ENCODE results near the gene KNDC1. TPM values are rescaled to one million over a fixed set of nuclear protein-coding genes. Genes with fewer than 3 reads are reported as not detected.

KNDC1 gene
- total RNA-seq, 1 donor from 2014 or later: 0.25 TPM

DNA sequence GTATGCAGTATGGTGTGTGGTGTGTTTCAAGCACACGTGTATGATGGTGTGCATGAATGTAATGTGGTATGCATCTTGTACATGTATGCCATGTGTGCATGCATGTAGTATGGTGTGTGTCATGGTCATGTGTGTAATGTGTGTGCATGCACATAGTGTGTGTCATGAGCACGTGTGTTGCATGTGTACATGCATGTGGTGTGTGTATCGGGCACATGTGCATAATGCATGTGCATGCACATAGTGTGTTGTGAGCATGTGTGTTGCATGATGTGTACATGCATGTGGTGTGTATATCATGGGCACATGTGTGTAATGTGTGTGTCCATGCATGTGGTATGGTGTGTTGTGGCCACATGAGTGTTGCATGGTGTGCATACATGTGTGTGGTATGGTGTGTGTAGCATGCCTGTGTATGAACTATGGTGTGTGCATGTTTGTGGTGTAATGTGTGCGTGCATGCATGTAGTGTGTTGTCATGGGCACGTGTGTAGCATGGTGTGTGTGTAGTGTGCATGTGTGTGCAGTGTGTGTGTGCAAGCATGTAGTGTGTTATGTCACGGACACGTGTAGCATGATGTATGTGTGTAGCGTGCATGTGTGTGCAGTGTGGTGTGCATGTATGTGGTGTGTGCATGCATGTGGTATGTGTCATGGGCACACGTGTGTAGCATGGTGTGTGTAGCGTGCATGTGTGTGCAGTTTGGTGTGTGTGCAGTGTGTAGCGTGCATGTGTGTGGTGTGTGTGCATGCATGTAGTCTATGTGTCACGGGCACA, 17.6 kb downstream of the KNDC1 start:
- no peak for DNase-seq (ENCODE audit: low read depth)

DNA sequence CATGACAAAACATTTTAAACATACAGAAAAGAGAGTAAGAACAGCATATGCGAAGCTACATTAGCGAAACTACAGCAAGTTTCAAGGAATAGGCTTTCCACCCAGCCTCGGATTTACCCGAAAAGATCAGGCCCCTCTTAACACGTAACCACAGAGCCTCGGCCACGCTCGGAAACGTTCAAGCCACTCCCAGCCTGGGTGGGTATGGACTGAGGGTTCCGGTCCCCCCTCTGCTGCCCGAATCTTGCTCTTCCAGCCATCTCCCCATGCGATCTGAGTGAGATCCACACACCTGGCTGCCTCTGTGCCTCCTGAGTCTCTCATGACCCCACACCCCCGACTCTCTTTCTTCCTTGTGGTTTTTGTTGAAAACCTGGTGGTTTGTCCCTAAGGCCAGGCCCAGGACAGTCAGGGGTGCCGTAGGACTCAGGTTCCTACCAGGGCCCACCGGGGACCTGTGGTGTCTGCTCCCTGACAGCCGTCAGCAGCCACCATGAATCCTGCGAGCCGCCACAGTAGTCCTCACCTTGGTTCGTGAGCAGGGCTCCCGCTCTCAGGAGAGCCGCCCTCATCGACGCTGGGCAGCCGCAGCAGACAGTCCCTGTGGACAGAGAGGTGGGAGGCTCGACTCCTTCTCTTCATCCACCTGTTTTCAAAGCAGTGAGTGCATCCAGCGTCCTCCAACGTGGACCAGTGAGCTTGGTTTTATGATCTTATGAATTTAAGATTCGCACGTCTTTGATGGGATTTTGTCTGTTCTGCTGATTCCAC, 18.5 kb downstream of the KNDC1 start:
- DNase-seq (ENCODE audit: low read depth): no peak

DNA sequence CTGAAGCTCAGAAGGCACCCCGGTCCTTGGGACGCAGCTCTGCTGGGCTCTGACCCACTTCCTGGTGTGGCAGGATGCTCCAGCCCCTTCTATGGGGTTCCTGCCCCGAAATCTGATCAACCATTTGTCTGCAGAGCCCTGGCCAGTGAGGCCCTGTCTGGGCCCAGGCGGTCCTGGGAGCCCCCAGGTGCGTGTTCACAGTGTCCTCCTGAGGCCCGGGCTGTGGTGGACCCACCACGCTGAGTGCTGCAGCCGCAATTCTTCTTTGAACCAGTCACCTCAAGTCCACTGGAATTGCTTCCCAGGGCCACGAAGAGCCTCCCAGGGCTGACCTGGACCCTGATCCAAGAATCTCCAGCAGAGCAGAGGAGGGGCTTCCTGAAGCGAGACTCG, 19.1 kb downstream of the KNDC1 start:
- DNase-seq (ENCODE audit: low read depth): no peak

DNA sequence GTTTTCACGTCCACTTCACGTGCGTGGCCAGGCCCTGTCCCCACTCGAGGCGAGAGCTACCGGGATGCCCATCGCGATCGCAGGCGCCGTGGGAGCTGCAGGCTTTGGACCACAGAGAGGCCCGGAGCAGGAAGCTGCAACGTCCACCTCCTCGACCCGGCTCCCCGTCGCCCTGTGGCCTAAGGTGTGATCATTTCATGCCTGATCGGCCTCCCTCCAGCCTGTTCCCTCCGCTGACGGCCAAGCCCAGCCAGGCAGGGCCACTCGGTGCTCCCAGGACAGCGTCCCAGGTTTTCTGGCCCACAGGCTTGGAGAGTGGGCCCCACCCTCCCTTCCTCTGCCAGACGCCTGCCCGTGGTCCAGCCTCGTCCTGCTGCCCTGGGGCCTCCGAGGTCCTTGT, 19.6 kb downstream of the KNDC1 start:
- DNase-seq (ENCODE audit: low read depth): no peak

DNA sequence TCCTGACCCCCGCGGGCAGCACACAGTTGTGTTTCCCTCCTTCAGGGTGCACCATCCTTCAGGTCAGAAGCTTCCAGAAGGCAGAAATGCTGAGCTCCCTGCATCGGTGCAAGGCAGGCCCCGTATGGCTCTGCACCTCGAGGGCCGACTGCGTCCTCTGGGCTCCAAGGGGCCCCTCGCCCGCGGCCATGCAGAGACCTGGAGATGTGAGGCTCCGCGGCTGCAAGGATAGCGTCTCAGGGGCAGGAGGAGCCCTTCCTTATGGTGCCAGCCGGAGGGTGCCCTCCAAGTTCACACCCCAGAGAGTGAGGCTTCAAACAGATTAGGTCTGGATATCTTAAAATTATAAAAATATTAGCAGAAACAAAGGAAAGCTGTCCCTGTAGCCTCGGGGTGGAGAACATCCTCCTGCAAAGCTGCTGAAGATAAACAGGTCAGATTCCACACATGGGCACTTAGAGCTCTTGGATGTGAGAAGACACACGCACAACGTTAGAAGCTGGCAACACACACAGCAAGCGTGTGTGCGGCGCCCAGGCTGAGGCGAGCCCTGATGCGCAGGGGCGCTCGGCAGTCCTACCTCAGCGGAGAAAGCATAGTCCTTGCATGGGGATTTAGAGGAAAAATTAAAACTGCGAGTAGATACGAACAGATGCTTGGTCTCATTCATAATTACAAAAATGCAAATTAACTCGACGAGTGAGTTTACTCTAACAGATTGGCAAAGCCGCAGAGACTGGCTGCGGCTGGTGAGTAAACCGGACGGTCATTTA, 20.4 kb downstream of the KNDC1 start:
- no peak for DNase-seq (ENCODE audit: low read depth)

DNA sequence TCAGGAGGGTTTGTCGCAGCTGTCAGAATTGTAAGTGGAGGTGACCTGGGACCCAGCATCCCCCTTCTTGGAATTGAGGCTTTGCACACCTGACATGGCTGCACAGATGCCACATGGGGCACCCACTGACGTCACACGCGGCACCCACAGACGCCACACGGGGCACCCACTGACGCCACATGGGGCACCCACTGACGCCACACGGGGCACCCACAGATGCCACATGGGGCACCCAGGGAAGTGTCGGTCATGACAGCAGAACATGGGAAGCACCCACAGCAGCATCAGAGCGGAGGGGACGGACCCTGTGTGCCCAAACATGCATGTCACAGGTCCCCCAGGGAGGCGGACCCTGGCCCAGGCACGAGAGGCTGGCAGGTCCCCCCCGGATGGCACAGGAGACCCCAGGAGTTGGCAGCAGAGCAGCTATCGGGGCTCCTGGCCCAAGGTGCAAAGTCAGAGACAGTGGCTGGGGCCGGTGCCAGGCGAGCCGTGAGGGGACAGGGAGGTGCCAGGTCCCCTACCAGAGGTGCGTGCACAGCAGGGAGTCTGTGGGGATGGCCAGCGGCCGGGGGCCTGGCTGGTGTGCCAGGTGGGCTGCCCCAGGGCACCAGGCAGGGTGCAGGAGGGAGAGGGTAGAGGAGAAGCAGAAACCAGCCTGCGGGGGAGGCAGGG, 21.1 kb downstream of the KNDC1 start:
- DNase-seq (ENCODE audit: low read depth): no peak

DNA sequence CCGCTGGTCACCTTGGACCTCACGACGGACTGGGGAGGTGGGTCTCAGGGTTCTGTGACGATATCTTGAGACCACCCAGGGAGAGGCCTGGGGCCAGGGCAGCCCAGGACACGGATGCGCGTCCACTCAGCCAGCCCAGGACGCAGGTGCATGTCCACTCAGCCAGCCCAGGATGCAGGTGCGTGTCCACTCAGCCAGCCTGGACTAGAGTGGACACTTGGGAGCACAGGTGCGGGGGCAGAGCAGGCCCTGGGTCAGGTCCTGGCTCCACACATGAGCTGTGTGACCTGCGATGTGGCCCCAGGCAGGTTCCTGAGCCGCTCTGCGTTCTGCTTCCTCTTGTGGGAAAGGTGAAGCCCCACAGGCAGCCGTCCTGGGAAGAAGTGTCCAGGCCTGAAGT, 22.2 kb downstream of the KNDC1 start:
- no peak for DNase-seq (ENCODE audit: low read depth)

DNA sequence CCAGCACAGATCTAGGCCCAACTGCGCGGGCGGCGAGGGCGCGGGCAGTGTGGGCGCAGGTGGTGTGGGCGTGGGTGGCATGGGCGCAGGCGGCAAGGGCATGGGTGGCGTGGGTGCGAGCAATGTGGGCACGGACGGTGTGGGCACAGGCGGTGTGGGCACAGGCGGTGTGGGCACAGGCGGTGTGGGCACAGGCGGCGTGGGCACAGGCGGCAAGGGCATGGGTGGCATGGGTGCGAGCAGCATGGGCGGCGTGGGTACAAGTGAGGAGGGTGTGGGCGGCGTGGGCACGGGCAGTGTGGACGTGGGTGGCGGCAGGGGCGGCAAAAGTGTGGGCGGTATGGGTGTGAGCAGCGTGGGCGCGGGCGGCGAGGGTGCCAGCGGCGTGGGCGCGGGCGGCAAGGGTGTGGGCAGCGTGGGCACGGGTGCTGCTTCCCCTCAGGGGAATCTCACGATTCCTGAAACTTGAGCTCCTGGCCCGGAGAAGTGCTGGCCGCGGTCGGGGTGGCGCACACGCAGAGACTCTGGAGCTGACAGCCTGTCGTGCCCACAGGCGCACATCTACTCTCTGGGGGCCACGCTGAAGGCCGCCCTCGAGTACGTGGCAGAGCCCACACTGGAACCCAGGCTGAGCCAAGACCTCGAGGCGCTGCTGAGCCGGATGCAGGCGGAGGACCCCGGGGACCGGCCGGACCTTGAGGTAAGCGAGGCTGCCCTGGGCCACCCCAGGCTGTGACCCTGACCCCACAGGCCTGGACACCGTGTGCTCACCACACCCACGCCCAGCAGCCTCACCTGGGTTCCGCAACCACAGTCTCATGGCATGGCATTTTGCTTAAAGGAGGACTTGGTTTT, 23.0 kb downstream of the KNDC1 start:
- DNase-seq (ENCODE audit: low read depth): no peak

DNA sequence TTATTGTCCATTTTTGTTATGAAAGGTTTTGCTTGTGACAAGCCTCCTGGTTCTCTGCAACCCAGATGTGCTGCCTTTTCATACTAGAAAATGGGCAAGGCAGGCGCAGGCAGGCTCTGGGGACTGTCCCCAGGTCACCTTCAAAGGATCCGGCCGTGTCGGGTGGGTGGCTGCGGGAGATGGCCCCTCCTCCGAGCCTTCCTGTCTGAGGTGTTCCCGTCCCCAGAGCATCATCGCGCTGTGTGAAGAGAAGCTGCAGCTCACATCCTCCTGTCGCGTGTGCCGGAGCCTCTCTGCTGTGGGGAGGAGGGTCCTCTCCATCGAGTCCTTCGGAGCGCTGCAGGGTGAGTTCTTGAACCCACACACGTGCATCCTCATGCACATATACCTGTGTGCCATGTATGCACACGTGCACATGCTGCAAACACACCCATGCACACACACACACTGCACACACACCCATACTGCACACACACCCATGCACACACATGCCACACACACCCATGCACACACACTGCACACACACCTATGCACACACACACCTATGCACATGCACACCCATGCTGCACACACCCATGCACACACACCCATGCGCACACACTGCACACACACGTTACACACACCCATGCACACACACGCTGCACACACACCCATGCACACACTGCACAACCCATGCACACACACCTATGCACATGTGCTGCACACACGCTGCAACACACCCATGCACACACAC, 23.8 kb downstream of the KNDC1 start:
- no peak for DNase-seq (ENCODE audit: low read depth)

DNA sequence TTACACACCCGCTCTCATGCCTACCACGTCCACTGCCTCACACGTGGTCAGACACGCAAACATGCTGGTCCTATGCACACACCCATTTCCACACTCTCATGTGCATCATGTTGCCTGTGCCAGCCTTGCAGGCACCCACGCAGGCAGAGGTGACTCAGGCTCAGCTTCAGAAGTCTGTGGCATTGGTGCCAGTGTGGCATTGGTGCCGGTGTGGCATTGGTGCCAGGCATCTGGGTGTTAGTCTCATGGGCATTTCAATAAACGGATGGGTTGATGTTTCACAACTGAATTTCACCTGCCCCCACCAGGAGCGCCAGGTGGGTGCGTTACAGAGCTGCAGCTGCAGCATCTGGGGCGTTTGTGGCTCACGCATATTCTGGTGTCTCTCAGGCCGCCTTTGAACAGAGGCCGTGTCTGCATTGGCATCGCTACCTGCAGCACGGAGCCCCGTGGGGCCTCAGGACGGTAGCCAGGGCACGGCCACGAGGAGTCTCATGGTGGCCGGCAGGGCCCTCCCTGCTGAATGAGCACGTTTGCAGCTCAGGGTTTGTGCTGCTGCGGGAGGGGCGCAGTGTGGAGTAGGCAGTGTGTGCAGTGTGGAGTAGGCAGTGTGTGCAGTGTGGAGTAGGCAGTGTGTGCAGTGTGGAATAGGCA, 24.7 kb downstream of the KNDC1 start:
- DNase-seq (ENCODE audit: low read depth): no peak

DNA sequence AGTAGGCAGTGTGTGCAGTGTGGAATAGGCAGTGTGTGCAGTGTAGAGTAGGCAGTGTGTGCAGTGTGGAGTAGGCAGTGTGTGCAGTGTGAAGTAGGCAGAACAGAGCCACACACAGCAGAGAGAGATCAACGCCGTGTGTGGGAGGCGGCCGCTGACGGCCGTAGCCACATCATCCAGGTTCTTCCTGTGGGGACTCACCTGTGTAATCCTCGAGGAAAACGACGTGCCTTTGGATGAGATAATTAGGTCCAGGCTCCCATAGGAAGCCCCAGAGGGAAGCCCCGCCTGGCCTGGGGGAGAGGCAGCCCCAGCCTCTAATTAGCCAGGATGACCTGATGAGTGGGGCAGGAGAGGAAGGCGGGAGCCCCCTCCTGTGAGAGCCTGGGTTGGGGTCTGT, 25.4 kb downstream of the KNDC1 start:
- no peak for DNase-seq (ENCODE audit: low read depth)

DNA sequence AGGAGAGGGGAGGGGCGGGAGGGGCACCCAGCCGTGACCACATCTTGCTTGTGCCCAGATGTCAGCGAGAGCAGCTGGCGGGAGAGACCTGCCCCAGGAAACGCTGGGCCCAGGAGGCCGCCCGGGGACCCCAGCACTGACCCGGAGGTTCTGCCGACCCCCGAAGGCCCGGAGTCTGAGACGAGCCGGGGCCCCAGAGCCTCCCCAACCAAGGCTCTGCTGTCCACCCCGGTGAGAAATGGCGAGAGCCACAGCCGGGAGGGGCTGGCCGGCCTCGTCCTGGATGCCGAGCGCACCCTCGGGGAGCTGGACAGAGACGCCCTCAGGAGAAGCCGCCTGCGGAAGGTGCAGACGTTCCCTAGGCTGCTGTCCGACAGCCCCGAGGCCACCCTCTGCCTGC, 25.9 kb downstream of the KNDC1 start:
- no peak for DNase-seq (ENCODE audit: low read depth)

DNA sequence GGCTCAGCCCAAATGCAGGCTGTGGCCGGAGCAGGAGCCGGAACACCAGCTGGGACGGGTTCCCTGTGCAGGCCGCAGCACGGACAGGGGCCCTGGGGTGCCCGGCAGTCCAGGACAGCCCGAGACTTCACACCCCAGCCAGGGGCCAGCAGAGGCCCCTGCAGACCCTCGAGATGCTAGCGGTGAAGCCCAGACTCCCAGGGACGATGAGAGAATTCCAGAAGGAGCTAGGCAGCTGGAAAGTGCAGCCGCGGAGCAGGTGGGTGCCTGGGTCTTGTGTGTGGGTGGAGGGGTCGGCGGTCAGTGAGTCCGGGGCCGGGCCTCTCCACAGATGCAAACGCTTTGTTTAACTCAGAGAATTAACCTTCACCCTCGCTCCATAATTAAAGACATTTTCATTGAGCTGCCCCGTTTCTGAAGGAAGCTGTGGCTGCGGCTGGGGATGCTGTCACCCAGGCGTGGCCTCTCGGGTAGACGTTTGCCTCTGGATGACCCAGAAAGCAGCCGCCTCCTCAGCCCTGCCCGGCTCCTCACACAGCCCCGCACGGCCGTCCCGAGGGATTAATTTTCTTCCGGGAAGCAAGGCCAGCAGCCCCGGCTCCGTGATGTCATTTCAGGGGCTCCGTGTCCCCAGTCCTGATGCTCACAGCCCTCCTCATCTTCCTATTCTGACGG, 26.5 kb downstream of the KNDC1 start:
- DNase-seq (ENCODE audit: low read depth): no peak

DNA sequence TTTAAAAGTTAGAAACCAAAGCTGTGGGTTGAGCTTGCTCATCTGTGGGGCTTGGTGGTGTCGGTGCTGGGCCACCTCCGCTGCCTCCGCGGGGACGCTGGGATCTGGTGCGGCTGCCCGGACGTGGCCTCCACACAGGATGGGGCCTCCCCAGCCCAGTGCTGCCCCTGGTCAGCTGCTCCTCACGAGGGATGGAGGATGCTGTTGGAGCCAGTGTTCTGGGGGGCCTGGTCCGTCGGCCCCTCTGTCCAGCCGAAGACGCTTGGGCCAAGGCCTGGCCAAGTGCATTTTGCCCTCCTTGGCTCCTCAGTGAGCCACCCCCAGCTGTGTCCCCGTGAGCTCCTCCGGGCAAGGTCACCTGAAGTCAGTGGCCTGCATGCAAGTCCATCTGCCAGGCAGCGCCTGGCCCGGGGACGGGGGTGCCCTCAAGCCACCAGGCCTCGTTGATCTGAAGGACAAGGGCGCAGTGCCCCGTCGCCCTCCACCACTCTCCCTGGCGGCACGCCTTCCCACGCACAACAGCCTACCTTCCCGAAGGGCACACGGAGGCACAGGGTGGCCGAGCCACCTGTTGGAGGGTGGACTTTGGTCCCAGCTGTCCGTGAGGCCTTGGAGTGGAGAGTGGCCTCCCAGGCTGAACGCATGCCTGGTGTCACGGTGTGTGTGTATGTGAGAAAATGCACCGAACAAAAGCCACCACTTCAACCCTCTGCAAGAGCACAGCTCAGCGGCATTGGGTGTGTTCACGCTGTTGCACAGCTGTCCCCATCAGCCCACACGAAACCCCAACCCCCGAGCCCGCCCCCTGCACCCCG, 27.3 kb downstream of the KNDC1 start:
- no peak for DNase-seq (ENCODE audit: low read depth)

DNA sequence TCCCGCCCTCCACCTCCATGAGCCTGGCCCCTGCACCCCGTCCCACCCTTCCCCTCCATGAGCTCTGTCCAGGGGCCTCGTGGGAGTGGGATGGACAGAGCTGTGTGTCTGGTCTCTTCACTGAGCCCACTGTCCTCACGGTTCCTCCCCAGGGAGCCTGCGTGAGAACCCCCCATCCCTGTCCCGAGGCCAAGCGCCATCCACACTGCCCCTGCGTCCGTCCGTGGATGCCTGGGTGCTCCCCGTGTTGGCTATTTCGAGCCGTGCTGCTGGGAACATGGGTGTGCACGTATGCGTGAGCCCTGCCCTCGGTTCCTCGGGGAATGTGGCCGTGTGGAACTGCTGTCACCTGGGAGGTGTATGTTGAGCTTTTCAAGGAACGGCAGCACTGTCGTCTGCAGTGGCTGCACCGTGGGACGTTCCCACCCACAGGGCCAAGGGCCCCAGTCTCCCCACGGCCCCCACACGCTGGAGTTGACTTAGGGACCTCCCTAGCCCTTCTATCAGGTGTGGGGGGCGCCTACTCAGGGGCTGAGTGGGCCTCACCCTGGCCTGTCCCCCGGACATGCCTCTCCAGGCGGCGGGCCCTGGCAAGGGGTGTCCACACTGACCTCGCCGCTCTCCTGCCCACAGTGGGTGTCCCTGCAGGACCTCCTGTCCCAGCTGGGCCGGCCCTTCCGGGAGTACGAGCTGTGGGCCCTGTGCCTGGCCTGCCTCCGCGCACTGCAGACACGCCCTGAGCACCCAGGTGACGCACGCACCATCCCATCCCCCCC, 28.1 kb downstream of the KNDC1 start:
- DNase-seq (ENCODE audit: low read depth): no peak

DNA sequence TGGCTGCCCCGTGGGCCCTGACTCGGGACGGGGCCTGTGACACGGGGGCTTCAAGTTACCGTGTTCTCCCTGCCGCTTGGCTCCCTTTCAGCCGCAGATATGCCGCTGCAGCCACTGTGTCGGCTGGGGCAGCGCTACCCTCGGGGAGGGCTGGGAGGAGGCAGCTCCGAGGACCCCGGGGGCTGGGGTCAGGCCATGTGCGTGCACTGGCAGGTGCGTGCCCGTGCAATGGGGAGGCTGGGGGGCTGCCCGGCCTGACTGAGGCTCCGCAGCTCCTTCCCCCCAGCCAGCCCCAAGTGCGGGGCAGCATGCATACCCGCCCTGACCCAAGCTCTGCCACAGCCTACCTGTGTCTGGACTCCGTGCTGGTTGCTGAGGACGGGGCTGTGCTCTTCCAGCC, 29.2 kb downstream of the KNDC1 start:
- DNase-seq (ENCODE audit: low read depth): no peak

DNA sequence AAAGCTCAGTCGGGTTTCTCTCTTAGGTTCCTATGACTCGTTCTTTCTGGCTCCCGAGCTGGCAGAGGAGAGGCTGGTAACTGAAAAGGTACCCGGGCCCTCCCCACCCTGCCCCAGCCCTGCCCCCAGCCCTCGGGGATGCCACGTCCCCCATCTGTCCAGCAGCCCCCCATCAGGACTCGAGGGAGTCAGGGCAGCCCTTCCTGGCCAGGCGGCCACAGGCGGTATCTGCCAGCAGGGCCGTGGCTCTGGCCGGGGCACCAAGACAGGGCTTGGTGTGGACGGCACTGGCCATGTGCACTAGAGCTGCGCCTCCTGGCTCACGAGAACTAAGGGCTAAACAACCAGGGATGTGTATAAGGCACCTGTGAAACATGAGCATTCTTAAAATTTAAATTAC, 29.7 kb downstream of the KNDC1 start:
- DNase-seq (ENCODE audit: low read depth): no peak

DNA sequence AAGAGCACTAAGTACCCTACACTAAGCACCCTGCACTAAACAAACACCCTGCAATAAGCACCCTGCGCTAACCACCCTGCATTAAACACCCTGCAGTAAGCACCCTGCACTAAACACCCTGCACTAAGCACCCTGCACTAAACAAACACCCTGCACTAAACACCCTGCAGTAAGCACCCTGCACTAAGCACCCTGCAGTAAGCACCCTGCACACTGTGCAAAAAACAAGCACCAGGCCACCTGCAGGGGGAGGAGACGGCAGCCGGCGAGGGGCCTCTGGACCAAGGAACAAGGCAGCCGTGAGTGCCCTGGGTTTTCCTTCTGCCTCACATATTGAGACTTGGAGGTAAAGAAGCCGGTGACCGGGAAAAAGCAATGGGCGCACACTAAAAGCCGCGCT, 30.2 kb downstream of the KNDC1 start:
- DNase-seq (ENCODE audit: low read depth): no peak
